NT2/D1 (cell line): Measurements from ENCODE around the gene RNF44.

Experiments
- SUZ12 ChIP-seq: IDR thresholded peaks from 2 replicates; pipeline ENCODE4 v1.6.1; 2011; ENCODE audit not compliant: insufficient read length, insufficient read depth; ENCODE audit errors: extremely low read depth
- YY1 ChIP-seq: IDR thresholded peaks from 2 replicates; pipeline ENCODE4 v1.6.1; 2011; ENCODE audit not compliant: insufficient read length, insufficient read depth
- ZNF274 ChIP-seq: IDR thresholded peaks from 2 replicates; pipeline ENCODE4 v1.6.1; 2011; ENCODE audit warnings: mild to moderate bottlenecking, low read depth, low read length

GRCh38 chr5:176533894-176534611, 3.1 kb downstream of the RNF44 start:
- TF ChIP-seq YY1 (no peak), ZNF274 (no peak), SUZ12 (no peak)
